K562 (cell line): ENCODE measurements around the gene MACROH2A2. TPM values are rescaled to one million over a fixed set of nuclear protein-coding genes. Genes with fewer than 3 reads are reported as not detected.

Experiments used
- BACH1 ChIP-seq: fragments of 200-800 bp; sonication (Bioruptor generic); IDR thresholded peaks from 2 replicates; pipeline ENCODE4 v1.6.1; 2016; ENCODE audit warnings: missing genetic modification characterization, missing compliant biosample characterization
- EGR1 ChIP-seq: fragments of 450-650 bp; conservative IDR thresholded peaks from 2 replicates; pipeline ENCODE4 v1.6.1; 2017; ENCODE audit warnings: mild to moderate bottlenecking
- FUS ChIP-seq: fragments of 200-400 bp; formaldehyde crosslinking; optimal IDR thresholded peaks from 2 replicates; pipeline ENCODE3; 2017; ENCODE audit warnings: low read depth, low read length
- L3MBTL2 ChIP-seq: fragments of 450-650 bp; IDR thresholded peaks from 2 replicates; pipeline ENCODE4 v1.6.1; 2016; ENCODE audit warnings: mild to moderate bottlenecking, moderate library complexity
- MCM7 ChIP-seq, 2 experiments: fragments of 450-650 bp; IDR thresholded peaks; 2 replicates each; pipeline ENCODE4 v1.6.1; 2016 to 2018
- MEF2A ChIP-seq: IDR thresholded peaks from 2 replicates; pipeline ENCODE4 v1.6.1; 2011; ENCODE audit warnings: low read depth, mild to moderate bottlenecking, low read length, moderate library complexity; ENCODE audit not compliant: control insufficient read depth
- NFATC3 ChIP-seq: fragments of 450-650 bp; IDR thresholded peaks from 2 replicates; pipeline ENCODE4 v1.6.1; 2017; ENCODE audit warnings: mild to moderate bottlenecking
- POLR2G ChIP-seq: fragments of 200-400 bp; formaldehyde crosslinking; IDR thresholded peaks from 2 replicates; pipeline ENCODE4 v1.6.1; 2017; ENCODE audit warnings: low read depth, mild to moderate bottlenecking, antibody characterized with exemption, low read length, moderate library complexity
- POU5F1 ChIP-seq: fragments of 150-350 bp; IDR thresholded peaks from 2 replicates; pipeline ENCODE4 v1.6.1; 2014; ENCODE audit warnings: borderline replicate concordance, low read length, low read depth, mild to moderate bottlenecking; ENCODE audit not compliant: partially characterized antibody
- RBM14 ChIP-seq: fragments of 200-400 bp; formaldehyde crosslinking; IDR thresholded peaks from 2 replicates; pipeline ENCODE4 v1.6.1; 2018; ENCODE audit warnings: low read depth, mild to moderate bottlenecking, low read length, moderate library complexity, borderline replicate concordance; ENCODE audit not compliant: insufficient read depth
- SIN3B ChIP-seq: fragments of 450-650 bp; IDR thresholded peaks from 2 replicates; pipeline ENCODE4 v1.6.1; 2017; ENCODE audit warnings: low read depth, mild to moderate bottlenecking, moderate library complexity
- SPI1 ChIP-seq: IDR thresholded peaks from 2 replicates; pipeline ENCODE4 v1.6.1; 2011; ENCODE audit warnings: low read depth, low read length, control low read depth, borderline replicate concordance
- ZNF197 ChIP-seq: fragments of 200-800 bp; sonication (Bioruptor generic); IDR thresholded peaks from 2 replicates; pipeline ENCODE4 v1.6.1; 2016; ENCODE audit warnings: low read depth, missing genetic modification characterization, missing compliant biosample characterization
- ZNF589 ChIP-seq: fragments of 200-800 bp; sonication (Bioruptor generic); IDR thresholded peaks from 2 replicates; pipeline ENCODE4 v1.6.1; 2016; ENCODE audit warnings: low read depth, missing genetic modification characterization, missing compliant biosample characterization
- ZNF76 ChIP-seq: fragments of 250-450 bp; sonication (Bioruptor Pico); IDR thresholded peaks from 2 replicates; pipeline ENCODE4 v1.4.0; 2020; ENCODE audit warnings: mild to moderate bottlenecking, moderate library complexity, borderline replicate concordance
- ZNF79 ChIP-seq: fragments of 250-450 bp; sonication (Bioruptor Pico); IDR thresholded peaks from 2 replicates; pipeline ENCODE4 v1.4.0; 2020; ENCODE audit warnings: low read depth, mild to moderate bottlenecking, moderate library complexity
- polyA plus RNA-seq, 8 experiments: library from polyadenylated mRNA; depleted of rRNA in 4 of 8; stranded (reverse) in 5 of 8; unstranded in 3 of 8; fragments of >200 nt; fragmentation: Nextera tagmentation in 2 of 8; fragmentation: Illumina TruSeq in 1 of 8; extraction: Ambion mirVana in 2 of 8; extraction: Trizol in 1 of 8; gene quantifications; 2 replicates each; pipeline versions ENCODE4 v1.2.1 to v1.2.3, GENCODE V29; 2011 to 2014; ENCODE audit warnings: inconsistent platforms in 1 of 8, missing spikeins in 1 of 8
- total RNA-seq, 7 experiments: library from RNA; depleted of rRNA in 6 of 7; stranded (reverse); fragments of >200 nt in 6 of 7; fragmentation: Illumina TruSeq in 2 of 7; extraction: Trizol in 2 of 7; gene quantifications; 2 replicates each; pipeline versions ENCODE4 v1.2.1 to v1.2.3, GENCODE V29; 2011 to 2021; ENCODE audit warnings: low replicate concordance in 1 of 7
- TF ChIP-seq, protein P1 (sequence below): fragments of 250-450 bp; sonication (Bioruptor Pico); IDR thresholded peaks from 2 replicates; pipeline ENCODE4 v1.8.0; 2021; ENCODE audit warnings: moderate library complexity, mild to moderate bottlenecking, inconsistent platforms
- TF ChIP-seq, protein P2 (sequence below): fragments of 250-450 bp; sonication (Bioruptor Pico); IDR thresholded peaks from 2 replicates; pipeline ENCODE4 v1.5.0; 2021; ENCODE audit warnings: mild to moderate bottlenecking, borderline replicate concordance
- TF ChIP-seq, protein P3 (sequence below): fragments of 200-800 bp; sonication (Bioruptor generic); IDR thresholded peaks from 2 replicates; pipeline ENCODE4 v1.6.1; 2017; ENCODE audit warnings: missing genetic modification characterization, missing compliant biosample characterization
- TF ChIP-seq, protein P4 (sequence below): sonication (generic); formaldehyde crosslinking; IDR thresholded peaks from 2 replicates; pipeline ENCODE4 v1.8.0; 2022; ENCODE audit warnings: missing genetic modification reagents, mild to moderate bottlenecking, borderline replicate concordance

Gene MACROH2A2
- total and polyA plus RNA-seq, 9 of the 15 experiments (the other 6 are each of a cell fraction or from before 2014, with no cell fraction given): 0.07 TPM; not detected in 8

DNA sequence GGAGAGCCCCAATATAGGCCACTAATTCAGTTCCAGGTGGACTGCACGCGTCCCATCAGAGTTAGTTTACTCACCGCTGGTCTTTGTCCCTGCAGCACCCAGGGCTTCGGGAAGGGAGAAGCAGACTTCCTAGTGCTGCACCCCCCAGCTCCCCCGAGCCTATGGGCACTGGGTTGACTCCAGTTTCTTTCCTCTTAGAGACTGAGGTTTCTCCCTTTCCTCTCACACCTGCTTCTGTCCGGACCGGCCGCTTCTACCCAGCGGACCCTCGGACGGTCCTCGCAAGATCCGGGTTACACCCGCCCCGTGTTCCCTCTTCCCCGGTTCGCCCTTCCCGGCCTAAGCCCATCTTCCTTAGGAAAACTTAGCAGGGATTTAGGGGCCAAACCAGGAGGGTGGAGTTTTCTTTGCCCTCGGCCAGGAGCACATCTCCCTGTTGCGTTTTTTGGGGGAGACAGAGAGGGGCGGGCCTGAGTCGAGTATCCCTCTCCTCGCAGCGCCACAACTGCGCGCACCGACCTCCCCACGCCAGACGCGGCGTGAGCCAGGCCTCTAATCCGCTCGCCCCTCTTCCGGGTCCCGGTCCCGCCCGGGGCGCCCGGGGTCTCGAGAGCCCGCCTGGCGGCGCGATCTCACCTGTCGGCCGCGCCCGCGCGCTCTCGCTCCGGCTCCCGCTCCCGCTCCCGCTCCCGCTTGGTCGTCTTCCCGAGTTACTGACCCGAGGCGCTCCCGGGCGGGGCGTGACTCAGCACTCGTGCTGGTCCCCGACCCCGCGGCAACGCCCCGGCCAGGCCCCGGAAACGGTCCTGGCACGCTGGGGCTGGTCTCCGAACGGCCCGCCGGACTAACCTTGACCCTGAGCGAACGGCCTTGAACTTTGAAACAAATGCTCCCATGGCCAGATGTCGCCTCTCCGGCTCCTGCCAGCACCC is 79.7 kb downstream of the MACROH2A2 start, which contains the start of gene AIFM2 (continued):
- TF ChIP-seq, protein P1, sequence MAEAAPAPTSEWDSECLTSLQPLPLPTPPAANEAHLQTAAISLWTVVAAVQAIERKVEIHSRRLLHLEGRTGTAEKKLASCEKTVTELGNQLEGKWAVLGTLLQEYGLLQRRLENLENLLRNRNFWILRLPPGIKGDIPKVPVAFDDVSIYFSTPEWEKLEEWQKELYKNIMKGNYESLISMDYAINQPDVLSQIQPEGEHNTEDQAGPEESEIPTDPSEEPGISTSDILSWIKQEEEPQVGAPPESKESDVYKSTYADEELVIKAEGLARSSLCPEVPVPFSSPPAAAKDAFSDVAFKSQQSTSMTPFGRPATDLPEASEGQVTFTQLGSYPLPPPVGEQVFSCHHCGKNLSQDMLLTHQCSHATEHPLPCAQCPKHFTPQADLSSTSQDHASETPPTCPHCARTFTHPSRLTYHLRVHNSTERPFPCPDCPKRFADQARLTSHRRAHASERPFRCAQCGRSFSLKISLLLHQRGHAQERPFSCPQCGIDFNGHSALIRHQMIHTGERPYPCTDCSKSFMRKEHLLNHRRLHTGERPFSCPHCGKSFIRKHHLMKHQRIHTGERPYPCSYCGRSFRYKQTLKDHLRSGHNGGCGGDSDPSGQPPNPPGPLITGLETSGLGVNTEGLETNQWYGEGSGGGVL (CRISPR knock-in tag): no peak
- TF ChIP-seq, protein P2, sequence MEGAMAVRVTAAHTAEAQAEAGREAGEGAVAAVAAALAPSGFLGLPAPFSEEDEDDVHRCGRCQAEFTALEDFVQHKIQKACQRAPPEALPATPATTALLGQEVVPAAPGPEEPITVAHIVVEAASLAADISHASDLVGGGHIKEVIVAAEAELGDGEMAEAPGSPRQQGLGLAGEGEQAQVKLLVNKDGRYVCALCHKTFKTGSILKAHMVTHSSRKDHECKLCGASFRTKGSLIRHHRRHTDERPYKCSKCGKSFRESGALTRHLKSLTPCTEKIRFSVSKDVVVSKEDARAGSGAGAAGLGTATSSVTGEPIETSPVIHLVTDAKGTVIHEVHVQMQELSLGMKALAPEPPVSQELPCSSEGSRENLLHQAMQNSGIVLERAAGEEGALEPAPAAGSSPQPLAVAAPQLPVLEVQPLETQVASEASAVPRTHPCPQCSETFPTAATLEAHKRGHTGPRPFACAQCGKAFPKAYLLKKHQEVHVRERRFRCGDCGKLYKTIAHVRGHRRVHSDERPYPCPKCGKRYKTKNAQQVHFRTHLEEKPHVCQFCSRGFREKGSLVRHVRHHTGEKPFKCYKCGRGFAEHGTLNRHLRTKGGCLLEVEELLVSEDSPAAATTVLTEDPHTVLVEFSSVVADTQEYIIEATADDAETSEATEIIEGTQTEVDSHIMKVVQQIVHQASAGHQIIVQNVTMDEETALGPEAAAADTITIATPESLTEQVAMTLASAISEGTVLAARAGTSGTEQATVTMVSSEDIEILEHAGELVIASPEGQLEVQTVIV (CRISPR knock-in tag): no peak
- no peak for TF ChIP-seq MEF2A
- no peak for TF ChIP-seq MCM7 (IDR thresholded peaks at IDR 0.05)
- peak; percentile 83 for TF ChIP-seq L3MBTL2
- TF ChIP-seq FUS: peak; percentile 25
- TF ChIP-seq SIN3B: 0 out of 2 replicates have a peak, but pooled peaks have one; percentile 28
- 0 out of 2 replicates have a peak, but pooled peaks have one; percentile 16 for TF ChIP-seq ZNF589
- TF ChIP-seq ZNF79 (CRISPR knock-in tag): no peak
- TF ChIP-seq POLR2G: peak; percentile 88
- no peak for TF ChIP-seq ZNF197
- TF ChIP-seq NFATC3: no peak
- TF ChIP-seq, protein P3, sequence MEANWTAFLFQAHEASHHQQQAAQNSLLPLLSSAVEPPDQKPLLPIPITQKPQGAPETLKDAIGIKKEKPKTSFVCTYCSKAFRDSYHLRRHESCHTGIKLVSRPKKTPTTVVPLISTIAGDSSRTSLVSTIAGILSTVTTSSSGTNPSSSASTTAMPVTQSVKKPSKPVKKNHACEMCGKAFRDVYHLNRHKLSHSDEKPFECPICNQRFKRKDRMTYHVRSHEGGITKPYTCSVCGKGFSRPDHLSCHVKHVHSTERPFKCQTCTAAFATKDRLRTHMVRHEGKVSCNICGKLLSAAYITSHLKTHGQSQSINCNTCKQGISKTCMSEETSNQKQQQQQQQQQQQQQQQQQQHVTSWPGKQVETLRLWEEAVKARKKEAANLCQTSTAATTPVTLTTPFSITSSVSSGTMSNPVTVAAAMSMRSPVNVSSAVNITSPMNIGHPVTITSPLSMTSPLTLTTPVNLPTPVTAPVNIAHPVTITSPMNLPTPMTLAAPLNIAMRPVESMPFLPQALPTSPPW (CRISPR knock-in tag): peak; percentile 27; the same call in 1 of the 2 replicates
- no peak for TF ChIP-seq SPI1
- TF ChIP-seq ZNF76 (CRISPR knock-in tag): 0 out of 2 replicates have a peak, but pooled peaks have one; percentile 13
- no peak for TF ChIP-seq POU5F1
- TF ChIP-seq EGR1: no peak
- TF ChIP-seq RBM14: no peak
- TF ChIP-seq, protein P4, sequence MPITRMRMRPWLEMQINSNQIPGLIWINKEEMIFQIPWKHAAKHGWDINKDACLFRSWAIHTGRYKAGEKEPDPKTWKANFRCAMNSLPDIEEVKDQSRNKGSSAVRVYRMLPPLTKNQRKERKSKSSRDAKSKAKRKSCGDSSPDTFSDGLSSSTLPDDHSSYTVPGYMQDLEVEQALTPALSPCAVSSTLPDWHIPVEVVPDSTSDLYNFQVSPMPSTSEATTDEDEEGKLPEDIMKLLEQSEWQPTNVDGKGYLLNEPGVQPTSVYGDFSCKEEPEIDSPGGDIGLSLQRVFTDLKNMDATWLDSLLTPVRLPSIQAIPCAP (CRISPR knock-in tag): no peak
- peak; percentile 83 for TF ChIP-seq BACH1 (tag)
